Right lobe of liver (tissue), 4 donors: ENCODE results near the gene HSPA2.

ENCODE experiments used
- POLR2A ChIP-seq: fragments of 450-650 bp; IDR thresholded peaks from one replicate; pipeline ENCODE4 v1.6.1; 2017; ENCODE audit warnings: antibody characterized with exemption, mild to moderate bottlenecking
- TF ChIP-seq, protein P1 (sequence below), 4 donors: fragments of 200-600 bp in 3 of 4; fragments of 450-650 bp in 1 of 4; IDR thresholded peaks; one replicate each; pipeline versions ENCODE4 v1.5.1 to v1.8.0; 2016 to 2022; ENCODE audit warnings: antibody characterized with exemption in 4 of 4, mild to moderate bottlenecking in 2 of 4
- donor health status: DM: no; HTN: no; CAD: no.
- donor health status: DM: no; HTN: no; CAD: no.
- donor health status: DM: no; HTN: yes; CAD: no.

- TF ChIP-seq POLR2A = no peak
- TF ChIP-seq, protein P1, sequence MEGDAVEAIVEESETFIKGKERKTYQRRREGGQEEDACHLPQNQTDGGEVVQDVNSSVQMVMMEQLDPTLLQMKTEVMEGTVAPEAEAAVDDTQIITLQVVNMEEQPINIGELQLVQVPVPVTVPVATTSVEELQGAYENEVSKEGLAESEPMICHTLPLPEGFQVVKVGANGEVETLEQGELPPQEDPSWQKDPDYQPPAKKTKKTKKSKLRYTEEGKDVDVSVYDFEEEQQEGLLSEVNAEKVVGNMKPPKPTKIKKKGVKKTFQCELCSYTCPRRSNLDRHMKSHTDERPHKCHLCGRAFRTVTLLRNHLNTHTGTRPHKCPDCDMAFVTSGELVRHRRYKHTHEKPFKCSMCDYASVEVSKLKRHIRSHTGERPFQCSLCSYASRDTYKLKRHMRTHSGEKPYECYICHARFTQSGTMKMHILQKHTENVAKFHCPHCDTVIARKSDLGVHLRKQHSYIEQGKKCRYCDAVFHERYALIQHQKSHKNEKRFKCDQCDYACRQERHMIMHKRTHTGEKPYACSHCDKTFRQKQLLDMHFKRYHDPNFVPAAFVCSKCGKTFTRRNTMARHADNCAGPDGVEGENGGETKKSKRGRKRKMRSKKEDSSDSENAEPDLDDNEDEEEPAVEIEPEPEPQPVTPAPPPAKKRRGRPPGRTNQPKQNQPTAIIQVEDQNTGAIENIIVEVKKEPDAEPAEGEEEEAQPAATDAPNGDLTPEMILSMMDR (IDR thresholded peaks at IDR 0.05) = no peak
Measured at GRCh38 chr14:64513271-64513670, 27.3 kb upstream of the HSPA2 start.
